ENCODE measurements around the gene ADAMTSL1.

The ADAMTSL1 gene

DNA sequence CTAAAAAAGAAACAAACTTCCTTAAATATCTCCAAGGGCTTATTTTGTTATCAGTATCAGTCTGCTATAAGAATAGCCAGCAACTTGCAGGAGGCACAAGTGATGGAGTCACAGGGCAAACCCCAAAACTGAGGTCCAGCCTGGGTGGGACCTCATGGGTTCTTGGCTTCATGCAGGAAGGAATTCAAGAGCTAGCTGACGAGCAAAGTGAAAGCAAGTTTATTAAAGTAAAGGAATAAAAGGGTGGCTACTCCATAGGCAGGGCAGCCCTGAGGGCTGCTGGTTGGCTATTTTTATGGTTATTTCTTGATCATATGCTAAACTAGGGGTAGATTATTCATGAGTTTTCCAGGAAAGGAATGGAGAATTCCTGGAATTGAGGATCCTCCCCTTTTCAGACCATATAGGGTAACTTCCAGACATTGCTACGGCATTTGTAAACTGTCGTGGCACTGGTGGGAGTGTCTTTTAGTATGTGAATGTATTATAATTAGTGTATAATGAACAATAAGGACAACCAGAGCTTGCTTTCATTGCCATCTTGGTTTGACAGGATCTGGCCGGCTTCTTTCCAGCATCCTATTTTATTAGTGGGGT, 231.9 kb downstream of the ADAMTSL1 start:
- DNase-seq = no peak

DNA sequence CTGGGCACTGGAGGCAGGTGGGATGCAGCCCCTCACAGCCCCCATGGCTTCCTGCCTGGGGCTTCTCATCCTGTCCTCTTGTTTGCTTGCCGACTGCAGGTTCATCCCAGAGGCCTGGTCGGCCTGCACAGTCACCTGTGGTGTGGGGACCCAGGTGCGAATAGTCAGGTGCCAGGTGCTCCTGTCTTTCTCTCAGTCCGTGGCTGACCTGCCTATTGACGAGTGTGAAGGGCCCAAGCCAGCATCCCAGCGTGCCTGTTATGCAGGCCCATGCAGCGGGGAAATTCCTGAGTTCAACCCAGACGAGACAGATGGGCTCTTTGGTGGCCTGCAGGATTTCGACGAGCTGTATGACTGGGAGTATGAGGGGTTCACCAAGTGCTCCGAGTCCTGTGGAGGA, 232.7 kb downstream of the ADAMTSL1 start:
- no peak for DNase-seq

DNA sequence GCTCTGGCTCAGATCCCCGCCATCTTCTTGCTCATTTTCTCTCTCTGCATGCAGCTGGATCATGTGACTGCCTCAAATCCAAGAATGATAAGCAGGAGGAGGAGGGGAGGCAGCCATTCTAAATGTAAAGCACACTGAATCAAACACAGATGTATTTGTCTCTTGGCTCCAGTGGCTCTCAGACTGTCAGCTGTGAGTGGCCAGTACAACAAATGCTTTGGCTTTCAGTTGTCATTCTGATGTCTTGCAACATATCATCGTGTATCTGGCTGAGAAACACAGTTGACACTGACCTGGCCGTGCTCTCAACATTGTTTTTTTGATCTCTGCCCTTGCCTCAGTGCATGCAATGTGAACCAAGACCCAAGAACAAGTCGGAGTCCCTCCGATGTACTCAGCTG, 233.1 kb downstream of the ADAMTSL1 start:
- no peak for DNase-seq

DNA sequence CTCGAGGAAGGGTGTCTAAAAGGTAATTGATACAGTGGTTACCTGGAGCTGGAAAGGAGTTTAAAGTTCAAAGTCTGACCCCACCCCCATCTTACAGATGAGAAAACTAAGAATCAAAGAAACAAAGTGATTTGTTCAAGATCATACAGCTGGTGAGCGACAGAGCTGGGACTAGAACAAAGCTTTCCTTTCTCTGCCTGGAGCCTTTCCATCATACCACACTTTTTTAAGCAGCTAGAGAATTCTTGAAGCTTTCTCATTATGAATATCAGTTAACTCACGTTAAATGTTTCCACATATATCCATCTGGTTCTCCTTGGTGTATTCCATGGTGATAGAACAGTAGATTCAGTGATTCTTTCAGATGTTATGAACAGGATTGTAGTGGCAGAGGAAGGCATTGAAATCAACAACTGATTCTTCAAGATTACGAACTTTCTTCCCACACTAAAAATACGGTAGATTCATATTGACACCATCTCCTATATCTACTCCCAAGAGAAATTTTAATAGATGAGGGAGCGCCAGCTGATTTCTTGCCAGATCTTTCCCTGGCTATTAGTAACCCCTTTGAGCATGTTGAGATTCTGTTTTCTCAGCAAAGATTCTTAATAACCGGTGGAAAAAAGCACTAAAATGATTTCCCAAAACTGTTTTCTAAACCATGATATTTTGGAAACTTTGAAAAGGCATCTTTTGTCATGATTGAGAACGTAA, 233.7 kb downstream of the ADAMTSL1 start:
- DNase-seq = no peak

DNA sequence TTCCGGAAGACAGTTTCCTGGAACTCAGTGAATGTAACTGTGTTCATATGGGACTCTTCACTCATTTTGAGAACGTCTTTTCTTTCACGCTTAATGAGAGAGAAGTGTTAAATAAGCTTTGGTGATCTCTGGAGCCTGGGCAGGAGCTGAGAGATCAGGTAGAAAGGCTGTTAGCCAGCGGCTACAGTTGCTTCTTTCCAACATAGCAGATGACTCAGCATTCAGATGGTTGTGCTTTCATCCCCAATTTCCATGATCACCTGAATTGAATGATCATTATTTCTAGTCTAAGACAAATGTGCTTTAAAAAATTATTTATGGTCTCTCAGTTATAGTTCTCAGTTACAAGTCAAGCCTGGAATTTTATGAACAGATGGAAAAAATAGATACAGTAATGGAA, 234.5 kb downstream of the ADAMTSL1 start:
- DNase-seq = no peak

DNA sequence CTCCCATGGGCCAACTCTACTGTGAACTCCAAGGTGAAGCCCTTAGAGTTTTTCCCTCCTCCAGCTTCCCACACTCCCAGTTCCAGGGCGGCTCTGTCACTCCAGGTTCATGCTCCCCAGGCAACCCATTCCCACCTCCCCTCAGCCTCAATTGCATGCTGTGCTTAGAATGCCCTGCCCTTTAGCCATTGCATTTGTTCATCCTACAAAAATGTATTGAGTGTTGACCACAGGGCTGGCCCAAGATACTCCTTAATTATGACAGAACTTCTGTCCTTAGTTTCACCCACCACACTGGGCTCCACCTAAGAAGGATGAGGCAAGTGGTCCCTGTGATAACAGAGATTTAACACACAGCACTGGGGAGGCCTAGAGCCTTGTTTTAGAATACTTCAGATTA, 236.1 kb downstream of the ADAMTSL1 start:
- no peak for DNase-seq

DNA sequence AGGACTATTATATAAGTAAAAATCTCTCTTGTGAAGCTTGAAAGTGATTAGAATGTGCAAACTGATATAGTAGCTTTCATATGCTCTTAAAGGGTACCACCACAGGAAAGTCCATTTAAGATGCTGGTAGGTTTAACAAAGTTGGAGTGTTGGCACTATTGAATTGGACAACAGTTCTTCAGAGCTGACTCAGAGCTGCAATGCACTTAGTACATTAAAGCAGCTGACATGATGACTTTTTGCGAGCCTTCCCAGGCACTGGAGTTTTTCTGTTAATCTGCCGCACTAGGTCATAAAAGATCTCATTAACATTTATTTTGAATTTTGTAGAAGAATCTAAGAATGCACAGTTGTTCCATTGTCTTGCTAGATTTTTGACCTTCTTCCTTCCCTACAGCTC, 243.8 kb downstream of the ADAMTSL1 start:
- DNase-seq = no peak

DNA sequence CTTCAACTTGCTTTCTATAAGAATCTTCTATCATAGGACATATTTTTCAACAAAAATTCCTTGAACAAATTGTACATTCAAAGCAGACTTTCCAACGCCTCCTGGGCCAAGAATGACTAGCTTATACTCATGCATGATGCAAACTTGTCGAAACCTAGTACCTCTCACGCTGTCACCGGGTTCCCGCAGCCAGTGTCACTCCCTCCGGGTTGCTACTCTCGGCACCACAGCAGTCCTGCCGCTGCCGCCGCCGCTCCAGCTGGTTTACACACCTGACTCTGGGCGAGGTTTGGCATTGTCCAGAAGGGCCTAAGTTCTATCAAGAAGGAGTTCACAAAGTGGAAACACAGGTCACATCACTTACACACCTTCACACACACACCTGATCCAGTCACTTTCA, 244.4 kb downstream of the ADAMTSL1 start:
- DNase-seq = no peak

DNA sequence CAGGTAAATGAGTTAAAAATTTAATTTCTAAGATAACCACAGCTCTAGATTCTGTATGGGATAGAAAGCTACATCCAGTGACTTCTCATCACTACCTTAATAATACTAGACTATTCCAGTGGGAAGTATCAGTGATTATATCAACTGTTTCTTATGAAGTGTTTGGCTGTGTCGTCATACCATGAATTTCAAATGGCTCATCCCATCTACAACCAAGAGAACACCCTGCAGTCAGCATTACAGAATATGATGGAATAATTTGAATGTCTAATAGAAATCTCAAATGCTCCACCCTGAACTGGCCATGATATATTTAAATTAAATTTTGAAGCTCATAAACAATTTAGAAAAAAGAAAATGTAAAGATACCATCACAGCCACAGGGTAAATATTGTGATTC, 245.0 kb downstream of the ADAMTSL1 start:
- no peak for DNase-seq

DNA sequence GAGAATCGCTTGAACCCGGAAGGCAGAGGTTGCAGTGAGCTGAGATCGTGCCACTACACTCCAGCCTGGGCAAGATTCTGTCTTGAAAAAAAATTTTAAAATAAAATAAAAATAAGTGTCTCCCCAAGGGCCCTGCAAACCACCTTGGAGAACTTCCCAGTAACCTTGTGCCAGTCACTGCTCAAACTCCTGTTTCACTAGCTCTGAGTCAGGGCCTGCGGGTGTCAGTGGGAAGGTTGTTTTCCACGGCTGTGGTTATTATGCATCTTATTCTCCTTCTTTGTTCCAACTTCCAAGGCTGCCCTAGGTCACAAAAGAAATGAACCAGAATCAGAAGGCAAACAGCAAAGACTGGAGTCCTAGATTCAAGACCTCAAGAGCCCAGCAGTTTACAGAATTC, 246.7 kb downstream of the ADAMTSL1 start:
- no peak for DNase-seq

DNA sequence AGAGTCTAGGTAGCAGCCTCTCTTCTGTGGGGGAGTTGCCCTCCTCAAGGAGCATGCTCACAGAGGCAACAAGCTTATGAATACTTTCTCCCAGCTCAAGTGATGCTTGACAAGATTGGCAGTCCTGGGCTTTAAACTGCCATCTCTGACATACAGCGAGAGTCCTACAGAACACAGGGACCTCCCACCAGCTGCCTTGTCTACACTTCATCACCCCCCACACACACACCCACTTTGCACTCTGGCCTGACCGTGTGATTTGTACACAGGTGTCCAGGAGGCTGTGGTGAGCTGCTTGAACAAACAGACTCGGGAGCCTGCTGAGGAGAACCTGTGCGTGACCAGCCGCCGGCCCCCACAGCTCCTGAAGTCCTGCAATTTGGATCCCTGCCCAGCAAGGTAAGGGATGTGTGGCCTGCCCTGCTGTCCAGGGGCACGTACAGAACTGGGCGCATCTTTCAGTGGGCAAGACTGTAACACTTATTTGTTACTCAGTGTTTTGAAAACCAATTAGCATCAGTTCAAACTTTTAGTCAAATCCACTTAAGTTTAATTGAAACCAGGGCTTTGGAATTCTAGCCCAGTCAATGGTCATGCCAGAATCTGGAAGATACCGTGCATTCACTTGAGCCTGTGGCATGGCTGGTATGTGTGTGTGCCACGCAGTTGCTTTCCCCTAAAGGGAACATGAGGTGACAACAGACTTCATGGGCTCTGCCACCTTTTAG, 247.5 kb downstream of the ADAMTSL1 start:
- DNase-seq = no peak

DNA sequence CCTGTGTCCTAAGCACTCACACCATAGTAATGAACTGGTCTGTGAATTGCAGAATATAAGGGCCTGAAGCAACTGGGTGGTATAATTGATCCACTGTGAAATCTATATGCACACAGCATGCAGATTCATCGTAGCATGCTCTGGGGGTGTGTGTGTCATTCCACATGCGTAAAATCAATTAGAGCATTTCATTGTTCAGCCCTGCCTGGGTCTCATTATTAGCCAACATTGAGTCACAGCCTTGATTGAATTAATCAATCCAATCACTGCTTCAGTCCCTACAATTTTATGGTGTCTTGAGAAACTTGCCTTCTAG, 248.0 kb downstream of the ADAMTSL1 start:
- no peak for DNase-seq

DNA sequence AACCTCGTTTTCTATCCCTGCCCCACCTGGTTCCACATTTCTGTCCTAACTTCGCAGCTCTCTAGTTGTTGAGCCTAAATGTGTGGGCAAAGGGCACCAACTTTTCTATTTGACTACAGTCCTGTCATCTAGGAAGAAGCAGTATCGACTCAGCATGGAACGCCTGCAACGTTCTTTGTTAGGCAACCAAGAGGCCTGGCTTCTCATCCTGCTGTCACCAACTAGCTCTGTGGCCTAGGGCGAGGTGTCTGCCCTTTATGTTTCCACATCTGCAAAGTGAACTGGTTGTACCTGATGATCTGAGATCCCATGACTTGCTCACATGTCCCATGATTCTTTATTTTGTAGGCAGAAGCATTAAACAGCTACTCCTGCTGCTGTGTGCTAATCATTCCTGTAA, 248.9 kb downstream of the ADAMTSL1 start:
- no peak for DNase-seq

DNA sequence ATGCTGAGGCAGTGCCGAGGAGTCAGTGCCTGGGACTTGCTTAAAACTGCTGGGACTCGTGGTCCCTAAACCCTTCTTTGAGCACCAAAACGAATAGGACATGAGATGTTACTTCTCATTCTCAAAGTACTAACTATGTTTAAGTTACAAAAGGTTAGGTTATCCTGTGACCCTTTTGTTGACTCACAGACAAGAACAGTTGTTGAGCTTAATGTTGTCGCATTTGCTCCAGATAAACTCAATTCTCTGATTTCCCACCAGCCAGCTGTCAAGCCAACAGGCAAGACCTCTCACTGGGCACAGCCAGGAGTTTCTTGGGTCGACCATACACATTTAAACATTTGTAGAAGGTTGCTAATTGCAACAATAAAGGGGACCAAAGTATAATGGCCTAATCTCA, 249.4 kb downstream of the ADAMTSL1 start:
- no peak for DNase-seq

DNA sequence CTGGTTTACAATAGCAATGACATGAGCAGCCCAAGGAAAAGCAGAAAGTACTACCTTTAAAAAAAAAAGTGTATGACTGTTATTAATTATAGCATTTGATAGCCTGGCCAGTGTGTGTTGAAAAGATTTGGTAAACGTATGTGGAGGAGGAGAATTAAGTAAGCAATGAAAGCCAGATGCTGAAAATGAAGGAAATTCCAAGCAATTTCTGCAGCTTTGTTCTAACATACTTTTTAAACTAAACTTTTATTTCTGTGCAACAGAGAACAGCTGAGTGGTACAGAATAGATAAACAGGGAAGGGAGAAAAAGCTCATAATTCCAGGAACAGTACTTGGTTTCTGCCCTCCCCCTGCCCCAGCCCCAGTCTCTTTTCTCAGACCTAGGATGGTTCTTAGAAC, 252.6 kb downstream of the ADAMTSL1 start:
- no peak for DNase-seq

DNA sequence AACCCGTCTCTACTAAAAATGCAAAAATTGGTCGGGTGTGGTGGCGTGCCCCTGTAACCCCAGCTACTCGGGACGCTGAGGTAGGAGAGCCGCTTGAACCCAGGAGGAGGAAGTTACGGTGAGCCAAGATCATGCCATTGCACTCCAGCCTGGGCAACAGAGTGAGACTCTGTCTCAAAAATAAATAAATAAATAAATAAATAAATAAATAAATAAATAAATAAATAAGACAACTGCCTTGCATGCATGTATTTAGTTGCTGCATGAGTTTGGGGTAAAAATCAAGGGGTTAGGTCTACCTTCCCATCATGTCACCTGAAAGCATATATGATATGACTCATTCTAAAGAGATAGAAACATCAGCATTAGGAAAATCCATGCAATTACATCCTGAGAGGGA, 254.0 kb downstream of the ADAMTSL1 start:
- no peak for DNase-seq

DNA sequence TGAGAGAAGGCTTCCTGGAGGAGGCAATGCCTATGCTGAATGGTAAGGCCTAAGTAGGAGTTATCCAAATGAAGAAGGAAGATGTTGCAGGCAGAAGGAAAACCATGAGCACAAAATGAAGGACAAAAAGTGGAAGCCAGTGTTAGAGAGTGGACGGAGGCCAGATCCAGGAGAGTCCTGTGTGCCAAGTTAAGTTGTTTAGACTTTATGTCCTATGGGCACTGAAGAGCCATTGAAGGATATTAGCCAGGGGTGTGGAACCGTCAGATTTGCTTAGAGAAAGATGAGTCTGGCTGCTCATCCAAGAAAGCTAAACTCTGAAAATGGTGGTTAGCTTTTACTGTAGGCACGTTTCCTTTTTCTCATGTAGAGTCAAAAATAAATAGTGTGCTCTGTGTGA, 254.7 kb downstream of the ADAMTSL1 start:
- no peak for DNase-seq

DNA sequence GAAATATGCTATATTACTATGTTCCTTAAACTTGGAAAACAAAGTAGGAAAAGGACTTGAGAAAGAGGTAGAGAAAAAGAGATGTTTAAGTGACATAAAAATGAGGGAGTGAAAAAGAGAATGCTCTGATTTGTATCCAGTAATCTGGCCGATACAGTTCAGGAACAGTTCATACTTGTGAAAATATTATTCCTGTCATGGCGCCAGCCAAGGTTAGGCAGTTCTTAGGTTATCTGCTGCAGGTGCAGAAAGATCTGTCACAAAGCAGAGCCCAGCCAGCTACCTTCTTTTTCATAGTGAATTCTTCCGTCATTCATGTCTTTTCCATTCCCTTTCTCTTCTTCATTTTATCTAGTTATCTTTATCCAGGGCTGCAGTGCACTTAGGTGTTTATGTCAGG, 256.3 kb downstream of the ADAMTSL1 start:
- DNase-seq = no peak

DNA sequence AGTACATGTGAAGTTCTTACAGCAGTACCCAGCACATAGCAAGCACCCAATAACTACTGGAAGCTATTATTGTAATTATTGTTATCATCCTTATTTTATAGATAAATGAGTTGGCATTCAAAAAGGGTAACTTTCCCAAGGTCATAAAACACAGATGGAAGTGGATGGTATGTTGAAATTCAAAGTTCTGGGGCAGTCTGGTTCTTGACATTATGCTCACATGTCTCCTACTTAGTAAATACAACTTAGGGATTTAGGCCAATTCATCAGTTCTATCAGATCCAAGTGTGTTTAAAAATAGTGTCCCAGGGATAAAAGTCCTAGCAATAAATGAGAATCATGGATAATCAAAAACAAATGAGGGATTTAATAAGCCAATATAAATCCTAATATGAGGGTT, 265.2 kb downstream of the ADAMTSL1 start:
- no peak for DNase-seq

DNA sequence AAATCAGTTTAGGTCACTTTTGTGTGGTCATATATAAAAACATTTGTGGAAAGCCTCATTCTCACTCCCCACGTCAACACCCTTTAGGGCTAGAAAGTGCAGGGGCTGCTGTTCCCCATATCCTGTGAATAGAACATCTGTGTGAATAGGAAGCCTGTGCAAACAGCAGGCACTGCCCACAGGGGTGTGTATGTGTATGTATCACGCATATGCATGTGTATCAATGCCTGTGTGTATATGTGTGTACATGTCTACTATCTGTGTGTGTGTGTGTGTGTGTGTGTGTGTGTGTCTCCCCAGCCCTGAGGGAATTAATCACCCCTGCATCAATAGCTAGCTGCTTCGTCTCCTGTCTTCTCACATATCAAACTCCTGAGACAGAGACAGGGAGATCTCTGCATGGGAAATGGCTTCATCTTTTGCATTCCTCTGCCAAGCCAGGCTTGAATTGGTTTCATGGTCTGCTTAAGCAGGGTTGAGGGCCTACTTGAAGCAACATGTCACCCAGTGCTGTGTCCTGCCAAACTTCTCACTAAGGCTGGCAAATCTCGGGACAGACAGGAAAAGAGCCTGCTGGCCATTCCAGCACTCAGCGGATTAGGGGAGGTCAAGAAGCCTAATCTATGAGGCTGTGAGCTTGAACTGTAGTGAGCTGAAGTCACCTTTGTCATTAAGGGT, 265.8 kb downstream of the ADAMTSL1 start:
- no peak for DNase-seq

DNA sequence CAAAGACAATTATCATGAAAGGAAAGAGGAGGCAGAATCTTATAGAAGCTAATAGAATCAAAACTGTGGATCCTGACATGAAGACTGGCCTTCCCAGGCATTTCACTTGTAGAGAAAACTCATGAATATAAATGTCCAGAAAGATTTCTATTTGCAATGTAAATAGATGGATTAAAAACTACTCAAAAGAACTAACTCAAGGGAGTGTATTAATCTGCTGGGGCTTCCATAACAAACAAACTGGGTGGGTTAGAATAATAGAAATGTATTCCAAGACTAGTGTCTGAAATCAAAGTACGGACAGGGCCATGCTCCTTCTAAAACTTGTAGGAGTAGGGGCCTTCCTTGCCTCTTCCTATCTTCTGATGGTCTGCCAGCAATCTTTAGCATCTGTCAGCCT, 267.4 kb downstream of the ADAMTSL1 start:
- no peak for DNase-seq

DNA sequence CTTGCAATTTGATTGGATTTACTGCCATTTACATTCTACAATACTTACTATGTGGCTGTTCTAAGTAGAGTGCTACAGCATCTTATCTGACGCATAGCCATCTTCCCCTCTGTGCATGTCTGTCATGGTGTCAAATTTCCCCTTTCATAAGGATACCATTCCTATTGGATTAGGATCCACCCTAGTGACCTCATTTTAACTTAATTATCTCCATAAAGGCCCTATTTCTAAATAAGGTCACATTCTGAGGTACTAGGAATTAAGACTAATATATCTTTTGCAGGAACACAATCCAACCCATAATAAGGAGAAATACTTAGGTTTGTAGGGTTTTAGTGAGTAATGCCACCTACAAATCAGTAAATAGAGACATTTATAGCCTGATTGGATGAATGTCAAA, 268.0 kb downstream of the ADAMTSL1 start:
- no peak for DNase-seq

DNA sequence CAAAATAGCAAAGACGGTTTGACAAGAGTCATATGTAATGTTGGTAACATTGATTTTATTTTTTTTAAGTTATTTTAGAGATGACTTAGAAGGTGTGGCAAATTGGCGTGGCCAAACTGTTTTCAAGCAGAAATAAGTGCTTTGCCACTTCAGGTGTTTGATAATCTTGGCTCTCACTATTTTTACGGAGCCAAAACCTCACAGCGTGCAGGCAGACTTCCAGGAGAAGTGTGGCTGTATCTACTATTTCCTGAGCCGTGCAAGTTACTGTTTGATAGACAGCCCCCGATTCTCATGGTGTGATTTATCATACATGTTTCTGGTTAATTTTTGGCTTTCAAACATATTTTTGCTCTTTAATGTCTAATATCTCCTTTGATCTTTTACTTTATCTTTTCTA, 269.5 kb downstream of the ADAMTSL1 start:
- no peak for DNase-seq

DNA sequence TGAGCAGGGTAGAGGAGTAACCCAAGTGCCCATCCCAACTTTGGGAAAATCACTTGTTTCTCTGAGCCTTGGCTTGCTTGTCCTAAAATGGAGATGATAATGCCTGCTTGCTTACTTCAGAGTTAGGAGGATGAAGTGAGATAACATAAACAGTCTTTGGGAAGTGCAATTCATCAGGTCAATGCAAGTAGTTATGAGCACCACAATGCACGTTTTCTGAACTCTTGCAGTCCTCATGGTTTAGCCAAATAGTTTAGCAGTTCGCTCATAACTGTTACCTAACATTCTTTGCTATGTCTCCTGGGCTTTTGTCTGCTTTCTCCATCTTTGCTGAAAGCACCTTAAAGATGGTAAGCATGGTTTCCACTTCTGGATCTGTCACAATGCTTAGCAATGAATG, 270.0 kb downstream of the ADAMTSL1 start:
- DNase-seq = no peak
